HG03045 (cell line): ENCODE measurements around the gene GPR17.

Source experiments
- ATAC-seq: cut with Tn5 transposase; IDR thresholded peaks from one replicate; pipeline ENCODE4 v1.9.1; 2021; ENCODE audit warnings: mild to moderate bottlenecking, moderate library complexity; ENCODE audit not compliant: unreplicated experiment

The GPR17 gene

GRCh38 chr2:127681976-127682857 is 36.3 kb downstream of the GPR17 start:
- ATAC-seq = no peak

- no peak for ATAC-seq
Measured at GRCh38 chr2:127683056-127683455, 37.1 kb downstream of the GPR17 start.

GRCh38 chr2:127683757-127684156 is 37.8 kb downstream of the GPR17 start:
- ATAC-seq = no peak

GRCh38 chr2:127685410-127686080 is 39.6 kb downstream of the GPR17 start:
- ATAC-seq = no peak

GRCh38 chr2:127688405-127688804 is 42.5 kb downstream of the GPR17 start:
- ATAC-seq = no peak

GRCh38 chr2:127690696-127691095 is 44.7 kb downstream of the GPR17 start:
- ATAC-seq = no peak

GRCh38 chr2:127694986-127695385 is 49.0 kb downstream of the GPR17 start:
- ATAC-seq = no peak

GRCh38 chr2:127695491-127696472 is 49.8 kb downstream of the GPR17 start:
- no peak for ATAC-seq

- no peak for ATAC-seq
Measured at GRCh38 chr2:127697482-127698180, 51.7 kb downstream of the GPR17 start.

- no peak for ATAC-seq
Measured at GRCh38 chr2:127698553-127699355, 52.8 kb downstream of the GPR17 start.

- ATAC-seq = peak; percentile 49
Measured at GRCh38 chr2:127700527-127701192, 54.7 kb downstream of the GPR17 start.

- peak; percentile 79 for ATAC-seq
Measured at GRCh38 chr2:127701193-127701650, 55.3 kb downstream of the GPR17 start, which contains the start of gene SFT2D3. SFT2D3 (plus strand) TSS chr2:127701497; CDS start chr2:127701529, 32 bp downstream.

GRCh38 chr2:127701651-127702394 is 55.9 kb downstream of the GPR17 start:
- peak; percentile 51 for ATAC-seq
